Measurements from ENCODE around the gene CCDC51.

The CCDC51 gene

GRCh38 chr3:48419149-48419548, 20.8 kb downstream of the CCDC51 start:
- DNase-seq (ENCODE audit: low spot score), result no peak

DNA sequence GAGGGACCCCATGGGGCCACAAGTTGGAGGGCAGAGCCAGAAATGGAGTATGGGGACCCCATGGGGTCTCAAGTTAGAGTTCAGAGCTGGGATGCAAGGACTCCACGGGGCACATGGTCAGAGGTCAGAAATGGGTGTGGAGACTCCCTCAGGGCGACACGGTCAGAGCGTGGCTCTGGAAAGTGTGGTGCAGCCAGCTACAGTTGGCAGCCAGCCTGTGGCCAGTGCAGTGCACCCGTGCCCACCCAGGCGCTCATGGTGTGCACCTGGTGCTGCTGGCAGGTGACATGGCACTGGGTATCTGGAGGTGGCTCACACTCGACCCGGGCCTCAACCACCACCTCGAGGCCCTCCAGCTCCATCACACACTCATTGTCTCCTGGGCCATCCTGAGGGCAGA, 21.3 kb downstream of the CCDC51 start:
- no peak for DNase-seq (ENCODE audit: low spot score)

DNA sequence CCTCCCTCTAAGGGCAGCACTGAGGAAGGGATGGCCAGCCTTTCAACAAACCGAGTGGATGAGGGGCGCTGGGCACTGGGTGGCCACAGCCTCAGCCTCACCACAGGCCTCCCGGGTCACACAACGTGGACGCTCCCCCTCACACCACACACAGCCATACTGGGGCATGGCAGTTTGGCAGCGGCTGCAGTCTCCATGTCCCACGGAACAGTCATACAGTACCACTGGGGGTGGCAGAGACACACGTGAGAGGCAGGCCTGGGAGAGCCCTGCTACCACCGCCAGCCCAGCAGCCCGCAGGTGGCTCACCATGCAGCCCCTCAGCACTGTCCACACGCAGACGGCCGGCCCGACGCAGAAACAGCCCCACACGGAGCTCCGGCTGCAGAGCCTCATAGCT, 21.8 kb downstream of the CCDC51 start:
- DNase-seq (ENCODE audit: low spot score), result no peak

- DNase-seq (ENCODE audit: low spot score), result no peak
Observed at GRCh38 chr3:48417529-48418108, 22.3 kb downstream of the CCDC51 start.

- DNase-seq (ENCODE audit: low spot score), result no peak
Observed at GRCh38 chr3:48416546-48416945, 23.4 kb downstream of the CCDC51 start.

DNA sequence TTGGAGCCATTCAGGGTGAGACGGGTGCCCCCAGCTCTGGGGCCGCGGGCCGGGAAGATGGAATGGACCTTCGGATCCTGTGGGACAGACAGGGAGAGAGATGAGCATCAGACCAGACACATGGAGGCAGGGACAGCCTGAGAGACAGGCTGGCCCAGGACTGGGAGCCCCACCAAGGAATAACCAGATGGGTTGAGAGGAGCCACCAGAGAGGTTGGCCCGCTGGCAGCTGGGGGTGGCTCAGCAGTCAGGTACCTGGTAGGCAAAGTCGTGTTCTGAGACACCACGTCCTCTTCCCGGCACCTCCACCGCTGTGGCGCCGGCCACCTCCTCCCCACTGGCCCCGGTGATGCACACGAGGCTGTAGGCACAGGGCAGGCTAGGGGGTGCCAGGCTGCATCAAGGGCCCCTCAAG, 23.8 kb downstream of the CCDC51 start:
- no peak for DNase-seq (ENCODE audit: low spot score)

- no peak for DNase-seq (ENCODE audit: low spot score)
Observed at GRCh38 chr3:48415251-48415953, 24.5 kb downstream of the CCDC51 start.

DNA sequence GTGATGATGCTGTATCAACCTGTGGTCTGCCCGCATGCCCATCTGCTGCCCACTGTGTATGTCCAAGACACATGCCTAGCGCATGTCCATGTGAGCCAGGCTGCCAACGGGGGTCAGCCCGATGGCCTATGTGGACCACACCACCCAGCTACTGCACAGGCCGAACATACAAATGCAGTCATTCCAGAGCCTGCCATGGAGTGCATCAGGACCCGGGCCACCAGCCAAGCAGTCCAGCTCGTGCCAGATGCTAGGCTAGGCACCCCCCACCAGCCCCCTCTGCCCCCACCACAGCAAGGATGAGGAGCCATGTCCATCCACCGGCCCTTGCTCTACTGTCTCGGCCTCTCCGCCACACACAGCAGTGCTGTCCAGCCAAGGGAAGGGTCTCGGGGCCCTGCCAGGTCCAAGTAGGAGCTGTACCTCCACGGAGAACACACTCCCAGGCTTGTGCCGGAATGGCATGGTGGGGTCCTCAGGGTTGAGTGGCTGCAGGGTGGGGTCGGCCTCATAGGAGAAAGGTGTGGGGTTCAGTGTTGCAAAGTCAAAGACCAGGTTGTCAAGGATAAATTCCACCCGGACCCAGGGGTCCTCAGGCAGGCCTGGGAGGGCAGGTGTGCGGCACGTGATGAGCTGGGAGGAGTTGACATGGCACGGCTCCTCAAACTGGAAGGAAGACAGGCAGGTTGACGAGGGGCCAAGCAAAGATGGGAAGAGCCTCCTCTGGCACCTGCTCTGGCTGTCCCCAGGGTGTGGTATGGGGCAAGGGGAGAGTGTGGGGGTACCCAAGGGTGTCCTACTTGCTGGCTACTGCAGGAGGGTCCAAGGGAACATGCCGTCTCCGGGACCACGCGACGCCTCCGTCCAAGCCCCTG, 25.3 kb downstream of the CCDC51 start:
- DNase-seq (ENCODE audit: low spot score), result no peak

- no peak for DNase-seq (ENCODE audit: low spot score)
Observed at GRCh38 chr3:48413611-48414010, 26.3 kb downstream of the CCDC51 start.

DNA sequence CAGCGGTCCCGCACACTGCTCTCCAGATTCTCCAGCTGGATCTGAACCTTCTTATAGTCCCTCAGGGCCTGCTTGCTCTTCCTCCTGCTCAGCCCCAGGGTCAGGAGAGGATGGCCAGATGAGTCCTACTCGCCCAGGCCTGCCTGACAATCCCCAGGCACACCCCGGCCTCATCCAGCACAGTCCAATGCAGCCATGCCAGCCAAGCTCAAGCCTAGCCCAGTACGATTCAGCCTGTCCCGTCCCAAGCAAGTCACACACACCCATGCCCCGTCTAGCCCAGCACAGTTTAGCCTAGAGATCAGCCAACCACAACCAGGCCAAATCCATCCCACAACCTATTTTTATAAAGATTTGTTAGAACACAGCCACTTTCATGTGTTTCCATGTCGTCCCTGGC, 26.8 kb downstream of the CCDC51 start:
- no peak for DNase-seq (ENCODE audit: low spot score)

DNA sequence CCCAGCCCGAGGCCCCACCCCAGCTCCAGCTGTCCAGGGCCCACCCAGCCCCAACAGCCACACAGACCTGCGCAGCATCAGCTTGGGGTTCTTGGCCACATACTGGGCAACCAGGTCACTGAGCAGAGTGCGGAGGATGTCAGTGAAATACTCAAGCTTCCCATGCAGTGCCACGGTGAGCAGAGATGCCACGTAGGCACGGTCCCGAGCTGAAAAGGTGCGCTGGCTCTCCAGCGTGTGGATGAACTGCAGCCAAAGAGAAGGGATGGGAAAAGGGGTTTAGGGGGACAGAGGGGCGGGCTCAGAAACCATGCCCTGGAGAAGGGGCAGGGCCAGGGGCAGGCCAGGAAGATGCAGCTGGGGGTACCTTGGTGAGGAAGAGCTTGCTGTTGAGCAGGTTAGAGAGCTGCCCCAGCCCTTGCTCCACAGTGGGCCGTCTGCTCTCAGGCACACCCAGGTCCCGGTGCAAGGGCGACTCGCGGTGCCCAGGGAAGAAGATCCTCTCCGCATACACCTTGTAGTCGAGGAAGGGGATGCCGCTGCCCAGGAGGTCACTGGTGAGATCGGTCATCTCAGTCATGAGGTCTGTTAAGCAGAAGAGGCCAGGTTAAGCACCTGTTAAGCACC, 27.4 kb downstream of the CCDC51 start:
- no peak for DNase-seq (ENCODE audit: low spot score)

GRCh38 chr3:48411606-48412374, 28.1 kb downstream of the CCDC51 start:
- no peak for DNase-seq (ENCODE audit: low spot score)

- no peak for DNase-seq (ENCODE audit: low spot score)
Observed at GRCh38 chr3:48411041-48411588, 28.8 kb downstream of the CCDC51 start.

GRCh38 chr3:48410205-48411040, 29.5 kb downstream of the CCDC51 start:
- DNase-seq (ENCODE audit: low spot score), result no peak

GRCh38 chr3:48409291-48410201, 30.4 kb downstream of the CCDC51 start:
- DNase-seq (ENCODE audit: low spot score), result peak; percentile 7

DNA sequence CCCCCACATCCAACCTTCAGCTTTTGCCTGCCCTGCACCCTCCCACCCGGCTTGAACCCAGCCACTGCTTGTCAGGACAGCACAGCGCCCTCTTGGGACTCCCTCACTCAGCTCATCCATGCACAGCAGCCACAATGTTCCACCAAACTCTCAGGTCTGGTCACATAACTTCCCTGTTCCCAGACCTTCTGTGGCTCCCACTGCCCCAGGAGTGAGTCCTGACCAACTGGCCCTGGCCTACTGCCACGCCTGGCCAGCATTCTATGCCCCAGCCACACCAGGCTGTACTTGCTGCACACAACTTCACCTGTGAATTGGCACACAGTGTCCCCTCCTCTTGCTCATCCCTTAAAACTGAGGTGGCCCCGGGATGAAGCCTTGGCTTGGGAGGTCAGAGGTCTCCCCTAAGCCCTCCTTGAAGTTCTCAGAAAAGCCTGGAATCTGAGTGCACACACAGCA, 31.1 kb downstream of the CCDC51 start:
- DNase-seq (ENCODE audit: low spot score), result peak; percentile 55

GRCh38 chr3:48407542-48408099, 32.3 kb downstream of the CCDC51 start:
- DNase-seq (ENCODE audit: low spot score), result peak; percentile 10

DNA sequence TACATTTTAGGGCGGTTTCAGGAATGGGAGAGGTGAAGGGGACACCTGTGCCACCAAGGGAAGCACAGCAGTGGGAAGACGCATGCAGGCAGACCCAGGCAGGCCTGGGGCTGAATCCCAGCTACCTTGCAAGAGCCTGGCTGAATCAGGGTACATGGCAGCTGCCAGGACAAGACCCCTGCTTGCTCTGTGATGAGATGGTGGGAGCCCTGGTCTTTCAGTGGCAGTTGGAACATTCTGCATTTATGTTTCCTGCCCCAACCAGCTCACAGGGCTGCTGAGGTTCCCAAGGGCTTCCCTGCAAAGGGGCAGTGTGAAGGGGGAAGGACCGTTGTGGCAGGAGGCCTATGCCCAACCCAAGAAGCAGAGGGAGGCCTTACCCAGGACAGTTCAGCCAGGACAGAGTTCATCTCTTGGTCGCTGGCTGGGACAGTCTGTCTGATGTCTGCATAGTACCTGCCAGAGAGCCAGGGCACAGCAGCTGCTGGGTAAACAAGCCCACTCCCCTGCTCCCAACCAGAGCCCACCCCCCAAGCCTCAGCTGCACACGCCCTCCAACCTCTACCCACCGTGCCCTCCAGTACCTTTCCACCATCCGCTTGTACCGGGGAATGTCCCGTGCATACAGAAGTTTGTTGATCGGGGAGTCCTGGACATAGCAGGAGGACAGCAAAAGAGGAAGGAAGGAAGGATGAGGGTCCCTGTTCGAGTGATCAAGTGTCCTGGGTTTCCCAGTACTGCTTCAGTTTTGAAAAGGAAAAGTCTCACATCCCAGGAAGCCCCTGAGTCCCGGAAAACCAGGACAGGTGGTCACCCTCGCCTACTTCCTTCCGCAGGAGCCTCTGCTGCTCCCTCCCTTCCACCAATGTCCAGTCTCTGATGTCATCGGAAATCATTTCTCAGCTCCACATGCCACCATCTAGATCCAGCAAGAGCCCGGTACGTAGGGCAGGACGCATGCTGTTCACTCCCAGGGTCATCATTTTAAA, 33.2 kb downstream of the CCDC51 start:
- DNase-seq (ENCODE audit: low spot score), result no peak
